Large intestine (tissue), 3 donors: ENCODE measurements around the gene STAT6. TPM values are rescaled to one million over a fixed set of nuclear protein-coding genes. Genes with fewer than 3 reads are reported as not detected.
A peak's percentile ranks its signal among the peaks of the same experiment; 100 is the strongest.

Source experiments
- DNase-seq, 2 donors: peaks; one replicate each; pipeline versions ENCODE4 v3.0.0 to v3.0.0-alpha.2; 2013
- H3K27ac ChIP-seq: one replicate; pipeline ENCODE4 v1.5.1; 2013; ENCODE audit warnings: low read length
- H3K27me3 ChIP-seq: 2 replicates; pipeline ENCODE4 v1.6.1; 2013; ENCODE audit warnings: low read length; ENCODE audit not compliant: control insufficient read depth, insufficient read depth
- H3K36me3 ChIP-seq: 2 replicates; pipeline ENCODE4 v1.6.1; 2013; ENCODE audit warnings: low read length; ENCODE audit not compliant: control insufficient read depth, insufficient read depth
- H3K4me1 ChIP-seq: one replicate; pipeline ENCODE4 v1.6.1; 2013; ENCODE audit warnings: low read length; ENCODE audit not compliant: control insufficient read depth, insufficient read depth
- H3K4me3 ChIP-seq: one replicate; pipeline ENCODE4 v1.5.1; 2013; ENCODE audit warnings: low read length
- H3K9me3 ChIP-seq: one replicate; pipeline ENCODE4 v1.6.1; 2013; ENCODE audit warnings: mild to moderate bottlenecking, low read depth, low read length, moderate library complexity; ENCODE audit not compliant: control insufficient read depth
- whole genome bisulfite sequencing: methylation state at CpG from one replicate; pipeline ENCODE4 v1.1.5; 2013; ENCODE audit warnings: low lambda C conversion rate; ENCODE audit not compliant: insufficient coverage; 5-methylcytosine and 5-hydroxymethylcytosine counted together
- polyA plus RNA-seq: library from polyadenylated mRNA; unstranded; fragments of 120-200 nt; gene quantifications from one replicate; pipeline ENCODE4 v1.2.1, GENCODE V29; 2013

STAT6 gene
- polyA plus RNA-seq, 1 donor, result 114 TPM

- peaks cover 27% of the 10 kb centered on the region for H3K4me1 ChIP-seq
- peak in 1 of 2 donors; percentile 72 for DNase-seq
- H3K36me3 ChIP-seq, result peaks cover 27% of the 10 kb centered on the region
- WGBS, result no CpG with 5 or more reads among the region's 28 CpGs
- H3K9me3 ChIP-seq, result no peaks in the 10 kb centered on the region
- H3K27ac ChIP-seq, result peak overlapping the region; percentile 95
- H3K4me3 ChIP-seq, result peak overlapping the region; percentile 86
- no peaks in the 10 kb centered on the region for H3K27me3 ChIP-seq
Observed at GRCh38 chr12:57110104-57111030, 795 bp downstream of the STAT6 start.

- 88% methylated on average over 3 of the region's 7 CpGs for WGBS
- no peak for DNase-seq
- H3K4me1 ChIP-seq, result peaks cover 27% of the 10 kb centered on the region
Observed at GRCh38 chr12:57109207-57110103, 1.7 kb downstream of the STAT6 start.

GRCh38 chr12:57107456-57108155 is 3.6 kb downstream of the STAT6 start:
- Histone ChIP-seq H3K36me3 (peaks cover 46% of the 10 kb centered on the region), H3K4me3 (no peak overlapping the region), H3K4me1 (peaks cover 20% of the 10 kb centered on the region), H3K9me3 (no peaks in the 10 kb centered on the region), H3K27ac (no peak overlapping the region), H3K27me3 (no peaks in the 10 kb centered on the region)
- 100% methylated on average over 1 of the region's 7 CpGs for WGBS
- no peak for DNase-seq

More at GRCh38 chr12:57109207-57110103, 1.7 kb downstream of the STAT6 start:
- no peaks in the 10 kb centered on the region for H3K9me3 ChIP-seq
- H3K36me3 ChIP-seq, result peaks cover 37% of the 10 kb centered on the region
- H3K27ac ChIP-seq, result peak overlapping the region; percentile 95
- no peaks in the 10 kb centered on the region for H3K27me3 ChIP-seq
- peak overlapping the region; percentile 86 for H3K4me3 ChIP-seq

- H3K27me3 ChIP-seq, result no peaks in the 10 kb centered on the region
- peaks cover 51% of the 10 kb centered on the region for H3K36me3 ChIP-seq
- H3K4me3 ChIP-seq, result no peak overlapping the region
- H3K4me1 ChIP-seq, result peaks cover 19% of the 10 kb centered on the region
- no peak overlapping the region for H3K27ac ChIP-seq
- no peaks in the 10 kb centered on the region for H3K9me3 ChIP-seq
- DNase-seq, result no peak
- WGBS, result no CpG with 5 or more reads among the region's 9 CpGs
Observed at GRCh38 chr12:57106021-57106708, 5.0 kb downstream of the STAT6 start.

- Histone ChIP-seq H3K27me3 (no peaks in the 10 kb centered on the region), H3K4me1 (peaks cover 21% of the 10 kb centered on the region), H3K36me3 (peaks cover 55% of the 10 kb centered on the region), H3K4me3 (no peak overlapping the region), H3K27ac (no peak overlapping the region), H3K9me3 (no peaks in the 10 kb centered on the region)
- no peak for DNase-seq
- WGBS, result 80% methylated on average over 1 of the region's 14 CpGs
Observed at GRCh38 chr12:57105011-57105753, 6.0 kb downstream of the STAT6 start.

- WGBS, result no CpG with 5 or more reads among the region's 12 CpGs
- H3K9me3 ChIP-seq, result no peaks in the 10 kb centered on the region
- peaks cover 15% of the 10 kb centered on the region for H3K4me1 ChIP-seq
- H3K4me3 ChIP-seq, result no peak overlapping the region
- H3K27ac ChIP-seq, result no peak overlapping the region
- peaks cover 63% of the 10 kb centered on the region for H3K36me3 ChIP-seq
- H3K27me3 ChIP-seq, result no peaks in the 10 kb centered on the region
- no peak for DNase-seq
Observed at GRCh38 chr12:57104292-57104910, 6.8 kb downstream of the STAT6 start.

- no peak for DNase-seq
- Histone ChIP-seq H3K4me3 (no peak overlapping the region), H3K9me3 (no peaks in the 10 kb centered on the region), H3K27ac (no peak overlapping the region), H3K27me3 (no peaks in the 10 kb centered on the region), H3K36me3 (peaks cover 68% of the 10 kb centered on the region), H3K4me1 (peaks cover 13% of the 10 kb centered on the region)
- 57% methylated on average over 1 of the region's 7 CpGs for WGBS
Observed at GRCh38 chr12:57103856-57104255, 7.3 kb downstream of the STAT6 start.

GRCh38 chr12:57101892-57102695 is 9.1 kb downstream of the STAT6 start:
- no peaks in the 10 kb centered on the region for H3K9me3 ChIP-seq
- DNase-seq, result peak; percentile 82 to 91
- no peak overlapping the region for H3K4me3 ChIP-seq
- H3K4me1 ChIP-seq, result peaks cover 13% of the 10 kb centered on the region
- WGBS, result no CpG with 5 or more reads among the region's 15 CpGs
- peak overlapping the region; percentile 96 for H3K27ac ChIP-seq
- H3K27me3 ChIP-seq, result no peaks in the 10 kb centered on the region
- peaks cover 73% of the 10 kb centered on the region for H3K36me3 ChIP-seq
